Hippocampal formation (tissue), 2 donors: ENCODE data around the gene SLC9B1.
A peak's percentile ranks its signal among the peaks of the same experiment; 100 is the strongest.

Experiments
- DNase-seq, 2 donors: peaks; one replicate each; lab custom pipeline; 2025; lab: John Stamatoyannopoulos, UW

SLC9B1 gene, protein sequence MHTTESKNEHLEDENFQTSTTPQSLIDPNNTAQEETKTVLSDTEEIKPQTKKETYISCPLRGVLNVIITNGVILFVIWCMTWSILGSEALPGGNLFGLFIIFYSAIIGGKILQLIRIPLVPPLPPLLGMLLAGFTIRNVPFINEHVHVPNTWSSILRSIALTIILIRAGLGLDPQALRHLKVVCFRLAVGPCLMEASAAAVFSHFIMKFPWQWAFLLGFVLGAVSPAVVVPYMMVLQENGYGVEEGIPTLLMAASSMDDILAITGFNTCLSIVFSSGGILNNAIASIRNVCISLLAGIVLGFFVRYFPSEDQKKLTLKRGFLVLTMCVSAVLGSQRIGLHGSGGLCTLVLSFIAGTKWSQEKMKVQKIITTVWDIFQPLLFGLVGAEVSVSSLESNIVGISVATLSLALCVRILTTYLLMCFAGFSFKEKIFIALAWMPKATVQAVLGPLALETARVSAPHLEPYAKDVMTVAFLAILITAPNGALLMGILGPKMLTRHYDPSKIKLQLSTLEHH

DNA sequence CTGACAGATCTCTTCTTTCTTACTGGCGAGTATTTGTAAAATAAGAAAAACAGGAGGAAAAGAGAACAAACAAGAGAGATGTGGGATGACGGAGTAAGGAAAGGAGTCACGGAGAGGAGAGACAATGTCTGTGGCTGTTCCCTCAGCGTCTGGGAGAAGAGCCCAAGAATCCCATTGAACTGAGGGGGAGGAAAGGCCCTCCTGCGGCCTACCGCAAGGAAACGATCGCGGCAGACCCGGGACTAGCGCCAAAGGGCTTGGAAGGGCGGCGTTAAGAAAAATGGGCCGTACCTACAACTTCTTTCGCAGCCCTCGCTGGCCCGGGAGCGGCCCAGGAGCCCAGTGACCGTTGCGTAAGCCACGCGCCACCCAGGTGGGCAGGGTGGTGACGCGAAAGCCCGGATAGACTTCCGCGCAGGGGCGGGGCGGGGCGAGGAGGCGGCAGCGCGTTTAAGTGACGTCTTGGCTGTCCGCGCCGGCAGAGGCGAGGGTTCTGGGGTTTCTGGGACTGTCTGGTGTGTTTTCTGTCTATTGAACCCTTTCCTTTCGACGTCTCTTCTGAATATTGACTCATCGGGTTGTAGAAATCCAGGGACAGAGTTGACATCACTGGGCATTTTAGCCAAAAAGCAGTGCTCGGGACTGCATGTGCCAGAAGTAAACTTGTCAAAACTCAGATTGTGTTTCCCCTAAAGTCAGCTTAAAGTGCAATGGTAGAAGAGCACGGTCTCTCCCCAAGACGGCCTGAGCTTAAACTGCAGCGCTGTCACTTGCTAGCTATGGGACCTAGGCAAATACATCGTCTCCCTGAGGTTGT is at the start of gene SLC9B1:
Gene SLC9B1, minus strand, starts transcription at position 398 of the 817 bp plus-strand sequence. CDS start 27,994 bp downstream, outside the sequence.
- peak; percentile 78 for DNase-seq

DNA sequence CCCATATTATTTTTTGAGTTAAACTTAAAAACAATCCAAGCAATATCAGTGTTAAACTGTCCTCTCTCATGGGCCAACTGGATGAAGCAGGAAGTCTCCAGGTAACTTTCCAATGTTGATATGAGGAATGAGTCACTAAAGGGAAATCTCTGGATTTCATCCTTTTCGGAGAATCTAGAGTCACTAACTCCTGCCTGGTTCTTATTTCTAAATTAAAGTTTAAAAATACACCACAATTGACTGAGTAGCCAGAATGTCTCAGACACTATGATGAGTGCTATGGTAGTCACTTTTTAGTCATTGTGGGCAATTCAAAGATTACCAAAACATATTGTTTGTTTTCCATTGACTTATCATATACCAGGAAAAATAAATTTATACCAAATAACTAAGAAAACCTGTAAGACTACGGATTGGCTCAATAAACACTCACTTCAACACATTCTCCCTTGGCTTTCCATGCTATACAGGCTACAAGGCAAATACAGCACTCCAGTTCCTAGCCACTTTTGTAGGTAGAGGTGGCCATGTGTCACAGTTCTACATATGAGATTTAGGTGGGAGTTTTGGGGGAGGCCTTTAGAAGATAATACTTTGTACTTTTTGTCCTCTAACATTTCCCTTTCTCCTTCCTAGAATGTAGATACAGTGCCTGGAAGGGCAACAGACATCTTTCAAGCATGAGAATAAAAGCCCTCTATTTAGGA is 48.5 kb upstream of the SLC9B1 start:
- DNase-seq = no peak

DNA sequence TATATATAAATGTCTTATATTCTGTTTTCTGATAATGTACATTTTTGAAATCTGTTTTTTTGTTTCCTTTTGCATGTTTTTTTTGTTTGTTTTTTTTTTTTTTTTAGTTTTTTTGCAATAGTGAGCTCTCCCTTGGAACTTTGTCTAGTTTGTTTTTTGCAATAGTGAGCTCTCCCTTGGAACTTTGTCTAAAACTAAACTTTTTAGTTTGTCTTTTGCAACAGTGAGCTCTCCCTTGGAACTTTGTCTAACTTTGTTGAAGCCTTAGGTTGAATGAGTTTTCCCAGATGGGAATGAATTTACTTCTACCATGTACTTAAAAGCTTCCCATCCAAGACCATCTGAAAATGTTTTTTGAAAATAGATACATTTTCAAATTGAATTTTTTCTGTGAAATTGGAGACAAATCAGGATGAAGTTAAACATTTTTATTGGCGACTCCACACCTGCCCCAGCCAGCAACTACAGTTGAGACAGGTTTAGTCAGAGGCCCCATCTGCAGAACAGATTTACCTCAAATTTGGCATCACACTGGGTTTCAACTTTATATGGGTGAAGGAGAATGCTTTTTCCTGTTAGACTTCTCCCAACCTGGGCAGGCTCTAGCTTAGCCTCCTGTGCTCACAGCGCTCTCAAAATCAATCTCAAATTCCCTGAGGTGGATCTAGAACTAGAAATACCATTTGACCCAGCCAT is 41.1 kb upstream of the SLC9B1 start:
- no peak for DNase-seq

DNA sequence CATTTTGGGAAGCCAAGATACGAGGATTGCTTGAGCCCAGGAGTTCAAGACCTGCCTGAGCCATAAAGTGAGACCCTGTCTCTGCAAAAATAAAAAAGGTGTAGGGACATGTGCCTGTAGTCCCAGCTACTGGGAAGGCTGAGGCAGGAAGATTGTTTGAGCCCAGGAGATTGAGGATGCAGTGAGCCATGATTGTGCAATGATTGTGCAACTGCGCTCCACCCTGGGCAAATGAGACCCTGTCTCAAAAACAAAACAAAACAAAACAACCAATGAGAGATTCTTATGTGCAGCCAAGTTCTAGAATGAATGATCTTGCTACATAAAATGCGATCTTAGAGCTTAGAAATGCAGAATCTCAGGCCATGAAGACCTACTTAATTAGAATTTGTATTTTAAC is 34.5 kb upstream of the SLC9B1 start:
- no peak for DNase-seq

DNA sequence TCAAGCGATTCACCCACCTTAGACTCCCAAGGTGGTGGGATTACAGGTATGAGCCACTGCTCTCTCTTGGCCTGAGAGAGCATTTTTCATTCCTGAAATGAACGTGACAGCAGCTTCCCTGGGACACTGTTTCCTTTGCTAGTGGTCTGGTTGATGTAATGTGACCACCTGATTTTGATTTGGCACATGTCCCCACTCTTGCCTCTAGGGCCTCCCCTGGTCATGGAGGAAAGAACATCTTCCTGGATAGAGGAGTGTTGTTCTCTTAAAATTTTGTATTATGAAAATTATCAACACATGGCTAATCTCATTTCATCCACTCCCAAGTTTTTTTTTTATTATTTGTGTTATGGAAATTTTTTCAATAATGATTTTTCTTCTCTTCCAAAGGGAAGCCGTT is 33.3 kb upstream of the SLC9B1 start:
- no peak for DNase-seq

DNA sequence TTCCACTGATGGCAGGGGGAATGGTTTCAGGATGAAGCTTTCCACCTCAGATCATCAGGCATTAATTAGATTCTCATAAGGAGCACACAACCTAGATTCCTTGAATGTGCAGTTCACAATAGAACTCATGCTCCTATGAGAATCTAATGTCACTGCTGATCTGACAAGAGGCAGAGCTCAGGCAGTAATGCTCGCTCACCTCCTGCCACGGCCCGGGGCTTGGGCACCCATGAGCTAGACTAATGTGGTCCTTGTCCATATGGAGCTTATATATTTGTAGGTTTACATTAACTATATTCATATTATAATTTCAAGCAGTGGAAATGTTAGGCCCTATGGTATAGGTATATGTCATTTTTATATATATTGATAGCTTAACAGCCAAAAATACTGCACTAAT is 32.6 kb upstream of the SLC9B1 start:
- no peak for DNase-seq

DNA sequence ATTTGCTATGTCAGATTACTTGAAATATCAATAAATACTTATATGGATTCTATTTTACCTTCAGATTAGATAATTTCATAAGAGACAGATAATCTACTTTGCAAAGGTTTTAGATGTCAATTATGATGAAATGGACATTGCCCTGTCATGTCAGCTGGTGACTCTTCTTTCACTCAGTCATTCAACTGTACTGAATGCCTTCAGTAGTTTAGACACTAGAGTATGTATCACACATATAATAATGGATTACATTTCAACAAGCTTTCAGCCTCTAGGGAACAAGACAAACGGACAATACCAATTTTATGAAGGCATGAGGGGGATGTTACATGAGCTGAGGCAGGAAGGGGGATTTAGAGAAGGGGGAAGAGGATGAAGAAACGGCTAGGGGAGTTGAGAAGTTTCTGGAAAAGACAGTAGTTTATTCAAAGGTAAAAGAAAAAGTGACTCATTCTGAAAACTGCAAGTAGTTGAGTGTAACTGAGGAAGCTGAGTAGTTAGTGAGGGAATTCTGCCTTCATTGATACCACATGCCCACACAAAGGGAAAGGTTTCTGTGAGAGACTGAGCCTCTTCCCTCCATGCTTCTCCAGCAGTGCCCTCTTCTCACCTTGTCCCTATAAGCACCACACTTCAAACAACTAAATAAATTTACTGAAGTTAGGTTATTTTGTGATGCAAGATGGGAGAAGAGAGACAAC is 31.4 kb upstream of the SLC9B1 start:
- DNase-seq = no peak

DNA sequence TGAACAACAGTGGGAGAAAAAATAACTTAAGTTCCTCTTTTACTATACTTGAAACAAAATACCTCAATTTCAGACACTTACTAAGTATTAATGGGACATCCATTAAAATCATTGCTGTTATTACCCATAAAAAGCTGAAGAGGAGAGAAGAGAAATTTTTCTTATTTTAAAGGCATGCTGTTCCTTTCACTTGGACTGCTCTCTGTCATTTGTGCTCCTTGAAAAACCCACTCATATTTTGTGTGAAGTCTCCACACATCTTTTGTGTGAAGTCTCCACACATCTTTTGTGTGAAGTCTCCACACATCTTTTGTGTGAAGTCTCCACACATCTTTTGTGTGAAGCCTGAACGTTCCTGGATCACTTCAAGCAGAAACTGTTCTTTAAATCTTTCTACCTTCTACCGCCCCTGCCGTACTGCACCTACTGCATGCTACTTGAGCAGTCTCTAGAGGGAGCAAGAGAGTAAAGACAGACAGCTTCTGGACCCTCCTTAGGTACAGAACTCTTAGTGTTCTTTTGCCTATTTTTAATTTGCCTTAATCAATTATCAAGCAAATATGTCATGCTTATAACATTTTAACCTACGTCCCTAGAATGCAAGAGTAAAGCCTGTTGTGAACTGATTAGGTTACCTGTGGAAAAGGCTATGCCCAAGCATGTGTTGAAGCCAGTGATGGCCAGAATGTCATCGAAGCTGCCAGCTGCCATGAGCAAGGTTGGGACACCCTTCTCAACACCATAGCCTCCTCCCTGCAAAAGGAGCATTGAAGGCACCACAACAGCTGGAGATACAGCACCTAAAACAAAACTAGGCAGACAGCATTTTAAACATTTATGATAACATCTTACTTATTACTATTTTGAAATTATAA is 27.1 kb upstream of the SLC9B1 start:
- peak in 1 of 2 donors; percentile 14 for DNase-seq

DNA sequence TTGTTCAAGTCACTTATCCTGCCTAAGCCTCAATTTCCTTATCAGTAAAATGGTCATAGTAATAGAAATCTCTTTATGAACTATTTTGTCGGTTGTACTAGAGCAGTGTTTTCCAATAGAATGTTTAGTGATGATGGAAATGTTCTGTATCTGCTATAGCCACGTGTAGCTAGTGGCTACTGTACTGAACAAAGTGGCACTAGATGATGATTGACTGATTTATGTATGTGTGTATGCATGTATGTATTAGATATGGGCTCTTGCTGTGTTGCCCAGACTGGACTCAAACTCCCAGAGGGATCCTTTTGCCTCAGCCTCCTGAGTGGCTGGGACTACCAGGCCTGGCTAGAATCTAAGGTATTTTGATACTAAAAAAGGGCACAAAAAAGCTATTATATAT is 24.7 kb upstream of the SLC9B1 start:
- no peak for DNase-seq

DNA sequence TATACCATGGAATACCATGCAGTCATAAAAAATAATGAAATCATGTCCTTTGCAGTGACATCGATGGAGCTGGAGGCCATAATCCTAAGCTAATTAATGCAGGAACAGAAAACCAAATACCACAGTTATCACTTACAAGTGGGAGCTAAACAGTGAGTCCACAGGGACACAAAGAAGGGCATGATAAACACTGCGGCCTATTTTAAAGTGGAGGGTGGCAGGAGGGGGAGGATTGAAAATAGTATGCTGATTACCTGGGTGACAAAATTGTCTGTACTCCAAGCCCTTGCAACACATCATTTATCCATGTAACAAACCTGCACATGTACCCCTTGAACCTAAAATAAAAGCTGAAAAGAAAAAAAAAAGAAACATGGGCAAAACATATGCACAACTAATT is 16.7 kb upstream of the SLC9B1 start:
- DNase-seq = no peak

DNA sequence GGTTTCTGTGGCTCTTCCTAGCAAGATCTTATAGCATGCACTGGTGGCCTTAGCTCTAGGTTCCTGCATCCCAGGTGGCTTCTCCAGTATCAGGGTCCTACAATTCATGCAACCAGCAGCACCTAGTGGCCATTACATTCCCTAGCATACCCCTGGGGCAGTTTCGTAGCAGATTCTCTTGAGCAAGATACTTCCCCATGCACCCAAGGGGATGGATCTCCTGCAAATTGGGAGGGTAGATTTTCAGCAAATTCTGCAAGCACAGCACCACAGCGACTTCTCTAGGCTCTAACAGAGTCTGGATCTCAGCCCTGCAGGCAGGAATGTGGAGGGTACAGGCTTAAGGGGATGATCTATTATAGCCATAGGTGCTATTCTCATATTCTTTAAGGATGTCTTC is 13.1 kb upstream of the SLC9B1 start:
- no peak for DNase-seq

DNA sequence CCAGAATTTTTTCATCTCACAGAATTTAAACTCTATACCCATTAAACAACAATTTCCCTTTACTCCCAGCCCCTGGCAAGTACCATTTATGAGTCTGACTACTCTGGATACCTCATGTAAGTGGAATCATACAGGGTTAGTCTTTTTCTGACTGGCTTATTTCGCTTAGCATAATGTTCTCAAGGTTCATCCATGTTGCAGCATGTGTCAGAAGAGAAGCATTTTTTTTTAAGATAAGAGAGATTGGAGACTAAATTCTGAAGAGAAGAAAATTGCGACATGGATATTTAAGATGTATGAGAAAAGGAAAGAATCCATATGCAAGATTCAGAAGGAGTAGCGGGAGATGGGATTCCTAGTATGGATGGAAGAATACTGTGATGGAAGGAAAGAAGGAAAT is 11.3 kb upstream of the SLC9B1 start:
- DNase-seq = no peak

DNA sequence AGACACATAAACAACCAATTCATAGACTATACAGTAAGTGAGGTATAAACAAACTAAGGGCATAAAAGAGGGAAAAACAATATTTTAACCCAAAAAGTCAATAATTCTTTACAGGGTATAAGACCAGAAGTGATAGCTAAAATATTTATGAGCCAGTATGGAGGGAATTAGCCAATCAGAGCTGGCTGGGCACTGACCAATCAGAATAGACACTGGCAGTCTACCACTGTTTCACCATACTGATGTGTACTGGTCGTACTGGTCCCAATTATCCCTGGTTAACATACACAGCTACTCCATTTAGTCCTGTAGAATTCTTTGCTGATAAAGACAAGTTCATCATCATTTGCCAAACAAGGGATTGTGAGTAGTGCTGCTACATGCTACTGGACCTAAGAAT is 9.8 kb upstream of the SLC9B1 start:
- no peak for DNase-seq

DNA sequence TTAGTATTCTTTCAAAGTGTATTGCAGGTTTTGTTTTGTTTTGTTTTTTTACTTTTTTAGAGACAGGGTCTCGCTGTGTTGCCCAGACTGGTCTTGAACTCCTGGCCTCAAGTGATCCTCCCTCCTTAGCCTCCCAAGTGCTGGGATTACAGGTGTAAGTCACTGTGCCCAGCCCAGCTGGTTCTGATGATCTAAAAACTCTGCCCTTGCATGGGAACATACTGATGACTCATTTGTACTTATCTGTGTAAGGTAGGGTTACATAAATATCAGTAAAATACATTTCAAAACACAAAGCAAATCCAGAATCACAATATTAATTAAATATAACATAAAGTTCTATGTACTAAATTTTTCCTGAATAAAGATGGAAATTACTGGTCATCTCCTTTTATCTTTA is 7.4 kb upstream of the SLC9B1 start:
- DNase-seq = no peak

DNA sequence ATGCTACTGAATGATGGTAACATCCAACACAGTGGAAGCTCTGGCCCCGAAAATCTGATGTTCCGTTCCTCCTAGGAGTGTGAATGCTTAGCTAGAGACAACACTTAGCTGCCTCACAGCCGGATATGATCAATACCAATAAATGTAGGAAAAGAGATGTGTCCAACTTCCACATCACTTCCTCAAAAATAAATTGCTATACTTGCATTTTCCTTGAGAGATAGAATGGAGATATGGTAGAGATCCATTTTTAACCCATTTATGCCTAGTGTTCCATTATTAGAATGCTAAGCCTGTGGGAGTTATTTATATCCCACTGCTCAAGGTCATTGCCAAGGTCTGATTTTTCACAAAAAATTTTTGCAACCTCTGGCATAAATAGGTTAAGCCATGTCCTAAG is 5.5 kb upstream of the SLC9B1 start:
- DNase-seq = no peak

DNA sequence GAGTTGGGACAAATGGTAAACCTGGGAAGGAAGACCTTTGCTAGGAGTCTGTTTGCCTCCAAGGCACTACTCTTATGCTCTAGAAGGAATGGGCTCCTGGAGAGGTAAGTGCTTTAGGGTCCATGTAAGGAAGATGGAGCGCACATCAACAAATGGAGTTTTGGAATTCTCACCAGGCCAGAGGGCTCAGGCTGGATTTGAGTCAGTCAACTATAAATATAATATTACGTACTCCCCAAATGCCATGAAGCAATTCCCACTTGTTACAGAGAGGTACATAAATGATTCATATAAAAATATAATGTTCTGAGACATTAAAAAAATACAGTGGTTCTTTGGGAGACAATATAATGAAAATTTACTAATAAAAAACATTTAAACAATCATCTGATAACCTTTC is 1.6 kb upstream of the SLC9B1 start:
- DNase-seq = no peak

DNA sequence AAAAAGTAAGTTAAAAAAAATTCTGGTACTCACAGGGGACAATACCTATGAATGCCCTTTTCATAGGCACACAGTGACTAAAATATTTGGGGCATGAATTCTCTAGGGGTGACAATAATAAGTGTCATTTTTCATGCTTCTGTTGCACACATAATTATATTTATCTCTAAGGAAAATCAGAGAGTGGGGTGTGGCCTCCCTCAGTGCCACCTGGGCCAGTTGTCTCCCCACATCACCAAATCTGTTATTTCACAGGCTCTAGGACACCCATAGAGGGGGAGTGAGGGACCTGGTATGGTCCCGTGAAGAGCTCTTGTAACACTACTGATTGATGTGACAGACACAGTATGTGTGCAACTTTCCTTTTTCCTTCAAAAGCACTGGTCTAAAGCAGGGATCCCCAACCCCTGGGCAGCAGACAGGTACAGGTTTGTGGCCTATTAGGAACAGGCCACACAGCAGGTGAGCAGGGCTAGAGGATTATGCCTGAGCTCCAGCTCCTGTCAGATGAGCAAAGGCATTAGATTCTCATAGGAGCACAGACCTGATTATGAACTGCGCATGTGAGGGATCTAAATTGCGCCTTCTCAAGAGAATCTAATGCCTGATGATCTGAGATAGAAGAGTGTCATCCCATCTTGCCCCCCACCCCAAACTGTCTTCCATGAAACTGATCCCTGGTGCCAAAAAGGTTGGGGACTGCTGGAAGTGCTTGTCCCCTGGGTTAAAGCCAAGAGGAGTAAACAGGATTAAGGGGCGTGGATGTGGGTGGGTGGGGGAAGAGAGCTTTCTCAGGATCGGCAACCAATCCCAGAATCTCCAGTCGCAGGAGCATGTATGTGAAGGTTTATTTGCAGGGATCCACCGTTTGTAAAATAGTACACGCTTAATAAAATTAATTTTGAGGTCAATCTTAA is 856 bp downstream of the SLC9B1 start:
- DNase-seq = no peak

DNA sequence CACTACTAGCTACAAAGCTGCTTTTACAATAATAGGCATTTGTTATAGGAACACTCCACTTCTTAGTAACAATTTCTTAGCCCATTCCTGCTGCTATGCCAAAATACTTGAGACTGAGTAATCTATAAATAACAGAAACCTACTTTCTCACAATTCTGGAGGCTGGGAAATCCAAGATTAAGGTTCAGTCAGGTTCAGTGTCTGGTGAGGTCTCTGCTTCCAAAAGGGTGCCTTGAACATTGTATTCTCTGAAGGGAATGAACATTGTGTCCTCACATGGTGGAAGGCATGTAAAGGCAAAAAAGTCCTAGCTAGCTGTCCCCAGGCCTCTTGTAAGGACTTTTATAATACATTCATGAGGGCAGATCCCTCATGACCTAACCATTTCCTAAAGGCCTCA is 7.0 kb downstream of the SLC9B1 start:
- DNase-seq = no peak

DNA sequence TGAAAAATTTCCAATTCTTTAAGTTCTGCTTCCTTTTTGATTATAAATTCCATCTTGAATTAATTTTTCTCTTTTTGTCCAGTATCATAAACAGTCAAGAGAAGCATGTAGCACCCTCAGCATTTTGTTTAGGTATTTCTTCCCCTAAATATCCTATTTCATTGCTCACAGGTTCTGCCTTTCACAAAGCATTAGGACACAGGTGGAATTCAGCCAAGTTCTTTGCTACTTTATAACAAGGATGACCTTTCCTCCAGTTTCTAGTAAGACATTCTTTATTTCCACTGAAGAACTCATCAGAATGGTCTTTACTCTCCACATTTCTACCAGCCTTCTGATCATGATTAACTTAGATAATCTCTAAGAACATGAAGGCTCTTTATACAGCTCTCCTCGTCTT is 7.4 kb downstream of the SLC9B1 start:
- DNase-seq = peak in 1 of 2 donors; percentile 20
